GM12873 (cell line): ENCODE results near the gene GPR65.

Experiments used
- CTCF ChIP-seq: IDR thresholded peaks from 2 replicates; pipeline ENCODE4 v1.5.1; 2012; ENCODE audit warnings: low read depth, mild to moderate bottlenecking, moderate library complexity, low read length, control low read depth; ENCODE audit not compliant: insufficient read depth; ENCODE audit errors: missing control alignments

The GPR65 gene

GRCh38 chr14:88004506-88005036 lies 364 bp upstream of the GPR65 start:
- TF ChIP-seq CTCF = no peak

GRCh38 chr14:88005978-88006851 lies 1.3 kb downstream of the GPR65 start:
- no peak for TF ChIP-seq CTCF

GRCh38 chr14:88007608-88008007 lies 2.7 kb downstream of the GPR65 start:
- no peak for TF ChIP-seq CTCF

- no peak for TF ChIP-seq CTCF
Observed at GRCh38 chr14:88008039-88008742, 3.3 kb downstream of the GPR65 start.

GRCh38 chr14:88009486-88009885 lies 4.6 kb downstream of the GPR65 start:
- no peak for TF ChIP-seq CTCF

GRCh38 chr14:88010331-88010730 lies 5.4 kb downstream of the GPR65 start:
- no peak for TF ChIP-seq CTCF

- TF ChIP-seq CTCF = no peak
Observed at GRCh38 chr14:88012495-88012894, 7.6 kb downstream of the GPR65 start.
